CD4-positive, CD25-positive, alpha-beta regulatory T cell (primary cell): Measurements from ENCODE around the gene PCDHA7. TPM values are rescaled to one million over a fixed set of nuclear protein-coding genes. Genes with fewer than 3 reads are reported as not detected.
"Not testable (repeated sequence)": the region's sequence is repeated elsewhere in the genome, so short reads cannot be mapped to it uniquely, and the experiment has no call there.

ENCODE experiments used
- ATAC-seq, 2 donors: fragments of 150-1000 bp; cut with Tn5 transposase; one replicate each; pipeline ENCODE4 v1.10.0; 2021; ENCODE audit warnings: low read depth in 2 of 2, moderate number of reproducible peaks in 2 of 2, moderate library complexity in 1 of 2
- DNase-seq, 3 donors: peaks; one replicate each; pipeline versions ENCODE4 v3.0.0 to v3.0.0-alpha.2; 2012 to 2022; ENCODE audit warnings: mixed read lengths in 1 of 3
- H3K27ac ChIP-seq: one replicate; pipeline ENCODE4 v1.7.0; 2013; ENCODE audit warnings: mild to moderate bottlenecking, low read length; ENCODE audit not compliant: insufficient read depth, poor library complexity, severe bottlenecking
- H3K27me3 ChIP-seq: one replicate; pipeline ENCODE4 v1.7.0; 2013; ENCODE audit warnings: low read length; ENCODE audit not compliant: control insufficient read depth, insufficient read depth
- H3K36me3 ChIP-seq: one replicate; pipeline ENCODE4 v1.7.0; 2013; ENCODE audit warnings: mild to moderate bottlenecking, low read length, moderate library complexity; ENCODE audit not compliant: control insufficient read depth, insufficient read depth
- H3K4me1 ChIP-seq: 2 replicates; pipeline ENCODE4 v1.7.0; 2013; ENCODE audit warnings: mild to moderate bottlenecking, low read length; ENCODE audit not compliant: insufficient read depth, control insufficient read depth, poor library complexity, severe bottlenecking
- H3K4me3 ChIP-seq: one replicate; pipeline ENCODE4 v1.7.0; 2013; ENCODE audit warnings: low read depth, mild to moderate bottlenecking, low read length, moderate library complexity
- H3K9me3 ChIP-seq, 2 experiments: 1 replicate in 1 of 2; 2 replicates in 1 of 2; pipeline ENCODE4 v1.7.0; 2013; ENCODE audit warnings: low read length in 2 of 2, mild to moderate bottlenecking in 1 of 2, moderate library complexity in 1 of 2; ENCODE audit not compliant: control insufficient read depth in 2 of 2
- H3K27ac Mint-ChIP-seq, 3 donors: one replicate each; pipeline ENCODE4 v1.8.0; 2020 to 2022; ENCODE audit warnings: mild to moderate bottlenecking in 3 of 3, mixed read lengths in 3 of 3, moderate library complexity in 2 of 3
- H3K27me3 Mint-ChIP-seq: one replicate; pipeline ENCODE4 v1.8.0; 2022; ENCODE audit warnings: mild to moderate bottlenecking, mixed read lengths
- H3K36me3 Mint-ChIP-seq: one replicate; pipeline ENCODE4 v1.8.0; 2020; ENCODE audit warnings: mixed read lengths
- H3K4me1 Mint-ChIP-seq, 4 donors: one replicate each; pipeline ENCODE4 v1.8.0; 2020 to 2022; ENCODE audit warnings: mixed read lengths in 4 of 4, mild to moderate bottlenecking in 1 of 4
- H3K4me3 Mint-ChIP-seq, 4 donors: one replicate each; pipeline ENCODE4 v1.8.0; 2020 to 2022; ENCODE audit warnings: mild to moderate bottlenecking in 4 of 4, mixed read lengths in 4 of 4, moderate library complexity in 3 of 4
- H3K9me3 Mint-ChIP-seq, 7 donors: one replicate each; pipeline ENCODE4 v1.8.0; 2020 to 2022; ENCODE audit warnings: mixed read lengths in 7 of 7, mild to moderate bottlenecking in 3 of 7, moderate library complexity in 2 of 7
- polyA plus RNA-seq, 4 donors: library from polyadenylated mRNA; unstranded; fragments of 300-500 nt; fragmentation: Illumina TruSeq; gene quantifications; one replicate each; pipeline ENCODE4 v1.2.3, GENCODE V29; 2021
- total RNA-seq: library from RNA; stranded (reverse); gene quantifications from one replicate; pipeline ENCODE4 v1.2.3, GENCODE V29; 2022

Gene PCDHA7
- total and polyA plus RNA-seq, 5 donors from 2014 or later = not detected

DNA sequence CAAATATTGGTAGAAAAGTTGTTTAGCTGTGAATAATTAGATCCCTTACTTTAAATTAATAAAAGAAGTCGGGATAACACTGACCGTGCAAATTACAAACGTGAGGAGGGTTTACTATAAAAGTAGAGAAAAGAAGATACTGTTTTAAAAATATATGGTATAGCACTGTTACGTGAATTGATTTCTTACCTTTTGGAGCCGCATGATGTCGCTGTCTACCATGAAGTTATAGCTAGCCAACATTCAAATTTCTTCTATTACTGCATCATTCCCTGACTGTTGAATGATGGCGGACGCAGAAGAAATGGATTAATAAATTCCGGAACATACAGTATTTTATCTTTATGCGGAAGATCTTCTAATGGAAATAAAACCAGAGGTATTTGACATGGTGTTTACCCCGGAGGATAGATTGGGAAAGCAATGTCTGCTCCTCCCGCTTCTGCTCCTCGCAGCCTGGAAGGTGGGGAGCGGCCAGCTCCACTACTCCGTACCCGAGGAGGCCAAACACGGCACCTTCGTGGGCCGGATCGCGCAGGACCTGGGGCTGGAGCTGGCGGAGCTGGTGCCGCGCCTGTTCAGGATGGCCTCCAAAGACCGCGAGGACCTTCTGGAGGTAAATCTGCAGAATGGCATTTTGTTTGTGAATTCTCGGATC is 6.2 kb upstream of the PCDHA7 start, which contains the start of gene PCDHA6:
PCDHA6 (plus strand) TSS at position 257 of the 658 bp plus-strand sequence; CDS start at position 389, 132 bp downstream.
- Histone ChIP-seq H3K4me1 (no peaks in the 10 kb centered on the region), H3K36me3 (no peaks in the 10 kb centered on the region), H3K27me3 (peaks cover 4% of the 10 kb centered on the region), H3K27ac (no peak within 1 kb of the TSS), H3K9me3 (peaks cover 11 to 30% of the 10 kb centered on the region in 2 experiments), H3K4me3 (no peak within 1 kb of the TSS)
- Mint-ChIP-seq H3K9me3 (peaks cover 2 to 35% (median 4%) of the 10 kb centered on the region in 7 donors), H3K27me3 (peaks cover 4% of the 10 kb centered on the region), H3K36me3 (no peaks in the 10 kb centered on the region), H3K4me3 (no peak within 1 kb of the TSS), H3K4me1 (no peaks in the 10 kb centered on the region), H3K27ac (no peak within 1 kb of the TSS)
- no peak for DNase-seq
- ATAC-seq = no peak

DNA sequence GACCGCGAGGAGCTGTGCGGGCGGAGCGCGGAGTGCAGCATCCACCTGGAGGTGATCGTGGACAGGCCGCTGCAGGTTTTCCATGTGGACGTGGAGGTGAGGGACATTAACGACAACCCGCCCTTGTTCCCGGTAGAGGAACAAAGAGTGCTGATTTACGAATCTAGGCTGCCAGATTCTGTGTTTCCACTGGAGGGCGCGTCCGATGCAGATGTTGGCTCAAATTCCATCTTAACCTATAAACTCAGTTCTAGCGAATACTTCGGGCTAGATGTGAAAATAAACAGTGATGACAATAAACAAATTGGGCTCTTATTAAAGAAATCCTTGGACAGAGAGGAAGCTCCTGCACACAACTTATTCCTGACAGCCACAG is 5.7 kb upstream of the PCDHA7 start:
- Histone ChIP-seq H3K4me1 (no peaks in the 10 kb centered on the region), H3K27ac (no peak overlapping the region), H3K27me3 (peaks cover 4% of the 10 kb centered on the region), H3K9me3 (peaks cover 11 to 27% of the 10 kb centered on the region in 2 experiments), H3K4me3 (no peak overlapping the region), H3K36me3 (no peaks in the 10 kb centered on the region)
- Mint-ChIP-seq H3K36me3 (no peaks in the 10 kb centered on the region), H3K27ac (no peak overlapping the region), H3K4me3 (no peak overlapping the region), H3K9me3 (peaks cover 2 to 37% (median 5%) of the 10 kb centered on the region in 7 donors), H3K27me3 (peaks cover 9% of the 10 kb centered on the region), H3K4me1 (no peaks in the 10 kb centered on the region)
- DNase-seq (no peak), ATAC-seq (no peak)

DNA sequence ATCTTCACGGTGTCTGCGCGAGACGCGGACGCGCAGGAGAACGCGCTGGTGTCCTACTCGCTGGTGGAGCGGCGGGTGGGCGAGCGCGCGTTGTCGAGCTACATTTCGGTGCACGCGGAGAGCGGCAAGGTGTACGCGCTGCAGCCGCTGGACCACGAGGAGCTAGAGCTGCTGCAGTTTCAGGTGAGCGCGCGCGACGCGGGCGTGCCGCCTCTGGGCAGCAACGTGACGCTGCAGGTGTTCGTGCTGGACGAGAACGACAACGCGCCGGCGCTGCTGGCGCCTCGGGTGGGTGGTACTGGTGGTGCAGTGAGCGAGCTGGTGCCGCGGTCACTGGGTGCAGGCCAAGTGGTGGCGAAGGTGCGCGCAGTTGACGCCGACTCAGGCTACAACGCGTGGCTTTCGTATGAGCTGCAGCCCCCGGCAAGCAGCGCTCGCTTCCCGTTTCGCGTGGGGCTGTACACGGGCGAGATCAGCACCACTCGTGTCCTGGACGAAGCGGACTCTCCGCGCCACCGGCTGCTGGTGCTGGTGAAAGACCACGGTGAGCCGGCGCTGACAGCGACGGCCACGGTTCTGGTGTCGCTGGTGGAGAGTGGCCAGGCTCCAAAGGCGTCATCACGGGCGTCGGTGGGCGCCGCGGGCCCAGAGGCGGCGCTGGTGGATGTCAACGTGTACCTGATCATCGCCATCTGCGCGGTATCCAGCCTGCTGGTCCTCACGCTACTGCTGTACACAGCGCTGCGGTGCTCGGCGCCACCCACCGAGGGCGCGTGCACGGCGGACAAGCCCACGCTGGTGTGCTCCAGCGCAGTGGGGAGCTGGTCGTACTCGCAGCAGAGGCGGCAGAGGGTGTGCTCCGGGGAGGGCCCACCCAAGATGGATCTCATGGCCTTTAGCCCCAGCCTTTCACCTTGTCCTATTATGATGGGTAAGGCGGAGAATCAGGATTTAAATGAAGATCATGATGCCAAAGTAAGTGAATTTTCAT is 4.3 kb upstream of the PCDHA7 start:
- not testable (repeated sequence) for H3K36me3 Mint-ChIP-seq

DNA sequence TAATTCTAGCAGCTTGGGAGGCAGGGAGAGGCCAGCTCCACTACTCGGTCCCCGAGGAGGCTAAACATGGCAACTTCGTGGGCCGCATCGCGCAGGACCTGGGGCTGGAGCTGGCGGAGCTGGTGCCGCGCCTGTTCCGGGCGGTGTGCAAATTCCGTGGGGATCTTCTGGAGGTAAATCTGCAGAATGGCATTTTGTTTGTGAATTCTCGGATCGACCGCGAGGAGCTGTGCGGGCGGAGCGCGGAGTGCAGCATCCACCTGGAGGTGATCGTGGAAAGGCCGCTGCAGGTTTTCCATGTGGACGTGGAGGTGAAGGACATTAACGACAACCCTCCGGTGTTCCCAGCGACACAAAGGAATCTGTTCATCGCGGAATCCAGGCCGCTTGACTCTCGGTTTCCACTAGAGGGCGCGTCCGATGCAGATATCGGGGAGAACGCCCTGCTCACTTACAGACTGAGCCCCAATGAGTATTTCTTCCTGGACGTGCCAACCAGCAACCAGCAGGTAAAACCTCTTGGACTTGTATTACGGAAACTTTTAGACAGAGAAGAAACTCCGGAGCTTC is 455 bp downstream of the PCDHA7 start:
- H3K4me3 Mint-ChIP-seq, H3K4me1 Mint-ChIP-seq, H3K27me3 Mint-ChIP-seq, H3K27ac ChIP-seq, DNase-seq, H3K27me3 ChIP-seq, H3K4me3 ChIP-seq, H3K27ac Mint-ChIP-seq, H3K36me3 ChIP-seq, H3K36me3 Mint-ChIP-seq, H3K4me1 ChIP-seq, ATAC-seq: not testable (repeated sequence)
- peaks cover 1 to 27% (median 5%) of the 10 kb centered on the region in 7 donors for H3K9me3 Mint-ChIP-seq
- peaks cover 12 to 22% of the 10 kb centered on the region in 2 experiments for H3K9me3 ChIP-seq

More for the DNA sequence above, 4.3 kb upstream of the PCDHA7 start:
- H3K36me3 ChIP-seq, ATAC-seq, H3K4me3 Mint-ChIP-seq, H3K27ac Mint-ChIP-seq, H3K4me3 ChIP-seq, DNase-seq, H3K4me1 Mint-ChIP-seq, H3K27ac ChIP-seq, H3K27me3 Mint-ChIP-seq, H3K4me1 ChIP-seq, H3K27me3 ChIP-seq: not testable (repeated sequence)
- peaks cover 2 to 40% (median 6%) of the 10 kb centered on the region in 7 donors for H3K9me3 Mint-ChIP-seq
- H3K9me3 ChIP-seq = peaks cover 16 to 24% of the 10 kb centered on the region in 2 experiments

DNA sequence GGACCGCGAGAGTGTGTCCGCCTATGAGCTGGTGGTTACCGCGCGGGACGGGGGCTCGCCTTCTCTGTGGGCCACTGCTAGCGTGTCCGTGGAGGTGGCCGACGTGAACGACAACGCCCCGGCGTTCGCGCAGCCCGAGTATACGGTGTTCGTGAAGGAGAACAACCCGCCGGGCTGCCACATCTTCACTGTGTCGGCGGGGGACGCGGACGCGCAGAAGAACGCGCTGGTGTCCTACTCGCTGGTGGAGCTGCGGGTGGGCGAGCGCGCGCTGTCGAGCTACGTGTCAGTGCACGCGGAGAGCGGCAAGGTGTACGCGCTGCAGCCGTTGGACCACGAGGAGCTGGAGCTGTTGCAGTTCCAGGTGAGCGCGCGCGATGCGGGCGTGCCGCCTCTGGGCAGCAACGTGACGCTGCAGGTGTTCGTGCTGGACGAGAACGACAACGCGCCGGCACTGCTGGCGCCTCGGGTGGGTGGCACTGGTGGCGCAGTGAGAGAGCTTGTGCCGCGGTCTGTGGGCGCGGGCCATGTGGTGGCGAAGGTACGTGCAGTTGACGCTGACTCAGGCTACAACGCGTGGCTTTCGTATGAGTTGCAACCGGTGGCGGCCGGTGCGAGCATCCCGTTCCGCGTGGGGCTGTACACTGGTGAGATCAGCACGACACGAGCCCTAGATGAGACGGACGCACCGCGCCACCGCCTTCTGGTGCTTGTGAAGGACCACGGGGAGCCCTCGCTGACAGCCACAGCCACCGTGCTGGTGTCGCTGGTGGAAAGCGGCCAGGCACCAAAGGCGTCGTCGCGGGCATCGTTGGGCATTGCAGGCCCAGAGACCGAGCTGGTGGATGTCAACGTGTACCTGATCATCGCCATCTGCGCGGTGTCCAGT is 1.8 kb downstream of the PCDHA7 start:
- Histone ChIP-seq H3K27me3 (peaks cover 3% of the 10 kb centered on the region), H3K27ac (no peak overlapping the region), H3K4me3 (no peak overlapping the region), H3K9me3 (peaks cover 12 to 19% of the 10 kb centered on the region in 2 experiments), H3K4me1 (no peaks in the 10 kb centered on the region), H3K36me3 (no peaks in the 10 kb centered on the region)
- Mint-ChIP-seq H3K9me3 (peaks cover 2 to 30% (median 5%) of the 10 kb centered on the region in 7 donors), H3K36me3 (no peaks in the 10 kb centered on the region), H3K27ac (no peak overlapping the region), H3K4me1 (no peaks in the 10 kb centered on the region), H3K27me3 (peaks cover 5% of the 10 kb centered on the region), H3K4me3 (no peak overlapping the region)
- ATAC-seq (no peak), DNase-seq (no peak)

DNA sequence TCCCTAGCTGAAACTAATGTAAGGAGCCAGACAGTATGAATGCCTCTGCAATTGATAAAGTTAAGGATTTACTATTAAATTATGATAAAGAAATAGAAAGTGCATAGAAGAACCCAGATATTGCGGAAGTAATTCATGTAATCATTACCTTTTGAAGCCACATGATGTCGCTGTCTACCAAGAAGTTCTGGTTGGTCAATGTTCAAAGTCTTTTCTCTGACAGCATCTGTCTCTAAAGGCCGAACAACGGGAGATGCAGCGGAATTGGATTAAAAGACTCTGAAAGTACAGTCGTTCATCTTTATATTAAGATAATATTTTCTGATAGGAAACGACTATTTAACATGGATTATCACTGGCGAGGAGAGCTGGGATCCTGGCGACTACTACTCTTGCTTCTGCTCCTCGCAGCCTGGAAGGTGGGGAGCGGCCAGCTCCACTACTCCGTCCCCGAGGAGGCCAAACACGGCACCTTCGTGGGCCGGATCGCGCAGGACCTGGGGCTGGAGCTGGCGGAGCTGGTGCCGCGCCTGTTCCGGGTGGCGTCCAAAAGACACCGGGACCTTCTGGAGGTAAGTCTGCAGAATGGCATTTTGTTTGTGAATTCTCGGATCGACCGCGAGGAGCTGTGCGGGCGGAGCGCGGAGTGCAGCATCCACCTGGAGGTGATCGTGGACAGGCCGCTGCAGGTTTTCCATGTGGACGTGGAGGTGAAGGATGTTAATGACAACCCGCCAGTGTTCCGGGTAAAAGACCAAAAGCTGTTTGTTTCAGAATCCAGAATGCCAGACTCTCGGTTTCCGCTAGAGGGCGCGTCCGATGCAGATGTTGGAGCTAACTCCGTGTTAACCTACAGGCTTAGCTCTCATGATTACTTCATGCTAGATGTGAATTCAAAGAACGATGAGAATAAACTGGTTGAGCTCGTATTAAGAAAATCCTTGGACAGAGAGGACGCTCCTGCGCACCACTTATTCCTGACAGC is 7.2 kb downstream of the PCDHA7 start, which contains the start of gene PCDHA8:
PCDHA8 (plus strand) TSS at position 210 of the 985 bp plus-strand sequence; CDS start at position 345, 135 bp downstream.
- Histone ChIP-seq H3K27me3 (no peaks in the 10 kb centered on the region), H3K4me1 (no peaks in the 10 kb centered on the region), H3K36me3 (no peaks in the 10 kb centered on the region), H3K4me3 (no peak within 1 kb of the TSS), H3K9me3 (peaks cover 3 to 8% of the 10 kb centered on the region in 2 experiments), H3K27ac (no peak within 1 kb of the TSS)
- no peaks in the 10 kb centered on the region for H3K27me3 Mint-ChIP-seq
- peak in 1 of 3 donors; percentile 5 for DNase-seq
- peaks cover 0 to 21% (median 4%) of the 10 kb centered on the region in 7 donors for H3K9me3 Mint-ChIP-seq
- no peaks in the 10 kb centered on the region for H3K36me3 Mint-ChIP-seq
- H3K4me3 Mint-ChIP-seq = peak within 1 kb of the TSS in 1 of 4 donors; percentile 24
- no peak for ATAC-seq
- no peak within 1 kb of the TSS for H3K27ac Mint-ChIP-seq
- H3K4me1 Mint-ChIP-seq = no peaks in the 10 kb centered on the region
